Spinal cord (tissue), 10 donors: ENCODE measurements around the gene CDH18. TPM values are rescaled to one million over a fixed set of nuclear protein-coding genes. Genes with fewer than 3 reads are reported as not detected.

Source experiments
- DNase-seq, 6 donors: peaks; one replicate each; pipeline versions ENCODE4 v3.0.0 to v3.0.0-alpha.2; 2013 to 2015; ENCODE audit warnings: low spot score in 6 of 6, low read depth in 4 of 6
- H3K27ac ChIP-seq: one replicate; pipeline ENCODE4 v1.5.1; 2013; ENCODE audit warnings: low read depth, low read length, control low read depth
- H3K27me3 ChIP-seq: one replicate; pipeline ENCODE4 v1.6.1; 2013; ENCODE audit warnings: low read length; ENCODE audit not compliant: control insufficient read depth, insufficient read depth
- H3K36me3 ChIP-seq: one replicate; pipeline ENCODE4 v1.6.1; 2013; ENCODE audit warnings: low read length; ENCODE audit not compliant: control insufficient read depth, insufficient read depth
- H3K4me1 ChIP-seq: one replicate; pipeline ENCODE4 v1.6.1; 2013; ENCODE audit warnings: low read length; ENCODE audit not compliant: control insufficient read depth, insufficient read depth
- H3K4me3 ChIP-seq: one replicate; pipeline ENCODE4 v1.5.1; 2013; ENCODE audit warnings: low read depth, low read length, control low read depth
- H3K9me3 ChIP-seq: one replicate; pipeline ENCODE4 v1.6.1; 2013; ENCODE audit warnings: low read length; ENCODE audit not compliant: control insufficient read depth, insufficient read depth
- WGBS: methylation state at CpG from one replicate; pipeline ENCODE4 v1.1.5; 2013; ENCODE audit warnings: missing lambda C conversion rate; ENCODE audit not compliant: insufficient coverage; 5-methylcytosine and 5-hydroxymethylcytosine counted together
- polyA plus RNA-seq, 2 donors: library from polyadenylated mRNA; unstranded; fragments of 120-200 nt; gene quantifications; one replicate each; pipeline ENCODE4 v1.2.1, GENCODE V29; 2013; ENCODE audit not compliant: insufficient read length in 2 of 2
- total RNA-seq, 2 donors: library from RNA; depleted of rRNA in 1 of 2; stranded (reverse); fragments of 120-200 nt in 1 of 2; fragments of >200 nt in 1 of 2; gene quantifications; one replicate each; pipeline versions ENCODE4 v1.2.3 to v1.2.4, GENCODE V29; 2013 to 2014
- donor health status: healthy.

Gene CDH18
- total and polyA plus RNA-seq, 4 donors: 22.1 to 90.3 (median 25.4) TPM

DNA sequence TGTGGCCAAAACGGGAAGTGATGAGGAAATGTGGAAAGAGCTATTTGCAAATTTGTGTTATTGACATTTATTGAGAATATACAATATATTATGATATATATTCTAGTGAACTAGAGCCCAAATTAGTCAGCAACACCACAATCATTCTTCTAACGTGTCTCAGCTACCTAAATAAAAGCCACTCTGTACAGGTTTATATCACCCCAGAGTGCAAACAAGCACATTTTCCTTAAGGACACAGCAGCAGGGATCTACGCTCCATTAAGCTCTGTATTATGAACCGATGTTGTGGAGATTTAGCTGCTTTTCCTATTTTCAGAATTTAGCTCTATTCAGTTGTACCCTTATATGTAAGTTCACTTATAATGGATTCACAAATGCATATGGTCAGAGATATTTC, 77.9 kb downstream of the CDH18 start:
- Histone ChIP-seq H3K4me1 (no peaks in the 10 kb centered on the region), H3K27me3 (no peaks in the 10 kb centered on the region), H3K4me3 (no peak overlapping the region), H3K9me3 (no peaks in the 10 kb centered on the region), H3K36me3 (no peaks in the 10 kb centered on the region), H3K27ac (no peak overlapping the region)
- peak in 1 of 6 donors; percentile 62 for DNase-seq
- no CpG with 5 or more reads among the region's 4 CpGs for WGBS

DNA sequence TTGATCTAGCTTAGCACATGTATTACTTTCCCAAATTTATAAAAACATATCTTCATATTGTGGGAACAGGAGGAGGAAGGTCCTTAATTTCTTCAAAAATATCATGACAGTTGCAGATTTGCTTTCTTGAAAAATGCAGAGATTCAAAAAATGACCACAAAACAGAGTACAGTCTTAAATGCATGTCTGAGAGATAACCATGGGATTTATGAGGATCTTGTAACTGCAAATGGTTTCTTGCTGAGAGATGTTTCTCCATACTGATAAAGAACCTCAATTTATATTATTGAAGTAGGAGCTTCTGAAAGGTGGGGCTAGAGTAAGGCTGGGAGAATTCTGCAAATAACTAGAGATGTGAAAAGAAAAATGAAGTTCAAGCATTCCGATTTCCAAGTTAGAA, 83.2 kb downstream of the CDH18 start:
- Histone ChIP-seq H3K36me3 (no peaks in the 10 kb centered on the region), H3K27ac (no peak overlapping the region), H3K27me3 (no peaks in the 10 kb centered on the region), H3K4me1 (no peaks in the 10 kb centered on the region), H3K4me3 (no peak overlapping the region), H3K9me3 (no peaks in the 10 kb centered on the region)
- WGBS: no CpG with 5 or more reads among the region's 1 CpG
- peak in 1 of 6 donors; percentile 30 for DNase-seq

DNA sequence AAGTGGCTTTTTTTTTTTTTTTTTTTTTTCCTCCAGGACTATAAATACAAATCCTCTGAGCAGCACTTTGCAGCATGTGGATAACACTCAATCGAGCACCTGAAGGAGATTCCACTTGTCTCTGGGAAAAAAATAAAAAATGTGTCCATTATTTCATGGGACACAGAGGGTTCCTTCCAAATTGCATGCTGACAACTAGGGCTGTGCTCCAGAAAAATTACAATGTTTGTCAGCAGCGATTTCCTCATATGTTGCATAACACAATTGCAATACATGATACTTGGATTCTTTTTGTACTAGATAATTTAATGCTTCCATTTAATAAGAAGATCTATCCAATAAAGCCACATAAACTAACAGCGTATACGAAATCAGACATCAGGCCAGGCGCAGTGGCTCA, 84.4 kb downstream of the CDH18 start:
- Histone ChIP-seq H3K36me3 (no peaks in the 10 kb centered on the region), H3K4me1 (no peaks in the 10 kb centered on the region), H3K27me3 (no peaks in the 10 kb centered on the region), H3K27ac (no peak overlapping the region), H3K9me3 (no peaks in the 10 kb centered on the region), H3K4me3 (no peak overlapping the region)
- no CpG with 5 or more reads among the region's 5 CpGs for WGBS
- no peak for DNase-seq

DNA sequence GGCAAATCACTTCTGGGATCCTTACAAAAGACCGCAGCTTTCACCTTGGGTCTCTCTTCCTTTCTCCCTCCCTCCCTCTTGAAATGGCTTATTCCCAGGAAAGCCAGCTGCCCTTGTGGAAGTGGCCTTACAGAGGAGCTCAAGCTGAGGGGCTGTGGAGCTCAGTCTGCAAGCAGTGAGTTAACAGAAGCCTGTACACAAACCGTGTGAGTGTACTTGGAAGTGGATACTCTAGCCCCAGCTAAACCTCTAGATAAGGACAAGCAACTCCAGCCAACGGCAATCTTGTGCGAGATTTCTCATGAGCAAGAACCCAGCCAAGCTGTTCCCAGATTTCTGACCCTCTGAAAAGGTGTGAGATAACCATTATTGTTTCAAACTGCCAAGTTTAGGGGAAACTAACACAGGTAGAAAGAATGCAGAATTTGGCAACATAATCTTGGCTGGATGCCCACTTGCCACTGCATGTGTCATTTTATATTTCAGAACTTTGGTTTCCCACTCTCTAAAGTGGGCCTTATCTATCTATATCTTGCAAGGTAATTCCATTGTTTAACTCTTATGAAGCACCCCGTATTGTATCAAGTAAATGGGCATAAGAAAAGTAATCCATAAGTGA, 85.6 kb downstream of the CDH18 start:
- H3K9me3 ChIP-seq: no peaks in the 10 kb centered on the region
- H3K4me3 ChIP-seq: no peak overlapping the region
- no peaks in the 10 kb centered on the region for H3K36me3 ChIP-seq
- no peaks in the 10 kb centered on the region for H3K4me1 ChIP-seq
- 83% methylated on average over 3 of the region's 5 CpGs for WGBS
- no peaks in the 10 kb centered on the region for H3K27me3 ChIP-seq
- DNase-seq: no peak
- no peak overlapping the region for H3K27ac ChIP-seq

DNA sequence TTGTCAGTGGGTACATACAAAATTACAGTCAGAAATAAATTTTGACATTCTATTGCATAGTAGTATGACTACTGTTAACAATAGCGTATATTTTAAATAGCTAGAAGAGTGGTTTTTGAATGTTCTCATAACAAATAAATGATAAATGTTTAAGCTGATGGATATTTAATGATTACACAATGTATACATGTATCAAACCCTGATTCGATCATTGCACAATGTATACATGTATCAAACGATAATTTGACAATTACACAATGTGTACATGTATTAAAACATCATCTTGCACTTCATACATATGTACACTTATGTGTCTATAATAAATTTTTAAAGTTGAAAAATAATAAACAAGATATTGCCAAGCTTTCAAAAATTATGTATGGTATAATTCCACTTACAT, 87.7 kb downstream of the CDH18 start:
- Histone ChIP-seq H3K9me3 (no peaks in the 10 kb centered on the region), H3K36me3 (no peaks in the 10 kb centered on the region), H3K27ac (no peak overlapping the region), H3K4me3 (no peak overlapping the region), H3K4me1 (no peaks in the 10 kb centered on the region), H3K27me3 (no peaks in the 10 kb centered on the region)
- no CpG with 5 or more reads among the region's 3 CpGs for WGBS
- DNase-seq: no peak

DNA sequence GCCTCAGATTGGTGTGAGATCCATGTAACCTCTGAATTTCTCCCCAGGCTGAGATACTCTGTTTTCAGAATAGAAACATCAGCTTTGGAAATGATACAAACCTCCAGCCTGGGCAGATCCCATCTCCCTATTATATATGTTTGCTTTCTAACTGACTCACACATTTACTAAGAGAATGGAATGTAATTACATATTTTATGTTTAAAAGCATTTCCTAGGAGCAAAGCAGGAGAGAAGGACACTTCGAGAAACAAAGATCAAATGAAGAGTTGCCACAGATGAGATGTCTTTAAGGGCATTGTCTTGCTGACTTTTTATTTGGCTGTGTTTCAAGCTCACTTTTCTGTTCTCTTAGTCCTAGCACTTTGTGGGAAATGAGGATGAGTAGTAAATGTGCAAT, 96.3 kb downstream of the CDH18 start:
- no peaks in the 10 kb centered on the region for H3K9me3 ChIP-seq
- H3K27ac ChIP-seq: no peak overlapping the region
- 100% methylated on average over 1 of the region's 1 CpG for WGBS
- H3K4me3 ChIP-seq: no peak overlapping the region
- no peaks in the 10 kb centered on the region for H3K4me1 ChIP-seq
- no peaks in the 10 kb centered on the region for H3K36me3 ChIP-seq
- H3K27me3 ChIP-seq: no peaks in the 10 kb centered on the region
- no peak for DNase-seq

DNA sequence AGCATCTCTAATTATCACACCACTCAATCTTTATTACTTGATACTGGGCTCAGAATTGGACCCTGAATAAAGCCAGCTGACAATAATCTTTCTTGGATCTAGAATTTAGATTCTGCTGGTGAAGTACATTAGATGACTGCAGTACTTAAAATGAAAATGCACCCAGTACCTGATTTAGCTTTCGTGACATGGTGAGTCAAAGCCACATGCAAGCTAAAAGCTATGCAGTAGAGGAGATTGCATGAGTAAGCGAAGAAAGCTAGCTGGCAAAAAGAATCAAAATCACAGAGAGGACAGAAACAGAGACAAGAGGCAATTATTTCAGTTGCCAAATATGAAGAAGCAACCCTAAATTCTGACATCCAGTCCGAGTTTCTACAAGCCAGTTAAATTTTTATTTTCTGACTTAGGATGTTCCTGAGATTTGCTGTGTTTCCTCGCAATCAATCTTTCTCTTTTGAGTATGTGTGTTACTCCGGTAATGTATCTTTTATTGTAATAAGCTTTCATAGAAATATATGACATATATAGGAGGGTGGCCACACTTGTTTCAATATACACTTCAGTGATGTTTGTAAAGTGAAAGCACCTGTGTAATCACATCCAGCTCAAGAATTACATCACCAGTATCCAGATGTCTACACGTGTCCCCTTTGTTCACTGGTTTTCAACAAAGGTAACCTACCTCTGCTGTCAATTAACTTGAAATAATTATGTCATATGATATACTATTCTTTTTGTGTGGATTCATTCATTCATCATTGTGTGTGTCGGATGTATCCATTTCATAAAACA, 101.7 kb downstream of the CDH18 start:
- no peaks in the 10 kb centered on the region for H3K27me3 ChIP-seq
- no peak overlapping the region for H3K27ac ChIP-seq
- H3K4me1 ChIP-seq: no peaks in the 10 kb centered on the region
- no peaks in the 10 kb centered on the region for H3K9me3 ChIP-seq
- 86% methylated on average over 2 of the region's 7 CpGs for WGBS
- H3K36me3 ChIP-seq: no peaks in the 10 kb centered on the region
- DNase-seq: peak in 1 of 6 donors; percentile 11
- H3K4me3 ChIP-seq: no peak overlapping the region

DNA sequence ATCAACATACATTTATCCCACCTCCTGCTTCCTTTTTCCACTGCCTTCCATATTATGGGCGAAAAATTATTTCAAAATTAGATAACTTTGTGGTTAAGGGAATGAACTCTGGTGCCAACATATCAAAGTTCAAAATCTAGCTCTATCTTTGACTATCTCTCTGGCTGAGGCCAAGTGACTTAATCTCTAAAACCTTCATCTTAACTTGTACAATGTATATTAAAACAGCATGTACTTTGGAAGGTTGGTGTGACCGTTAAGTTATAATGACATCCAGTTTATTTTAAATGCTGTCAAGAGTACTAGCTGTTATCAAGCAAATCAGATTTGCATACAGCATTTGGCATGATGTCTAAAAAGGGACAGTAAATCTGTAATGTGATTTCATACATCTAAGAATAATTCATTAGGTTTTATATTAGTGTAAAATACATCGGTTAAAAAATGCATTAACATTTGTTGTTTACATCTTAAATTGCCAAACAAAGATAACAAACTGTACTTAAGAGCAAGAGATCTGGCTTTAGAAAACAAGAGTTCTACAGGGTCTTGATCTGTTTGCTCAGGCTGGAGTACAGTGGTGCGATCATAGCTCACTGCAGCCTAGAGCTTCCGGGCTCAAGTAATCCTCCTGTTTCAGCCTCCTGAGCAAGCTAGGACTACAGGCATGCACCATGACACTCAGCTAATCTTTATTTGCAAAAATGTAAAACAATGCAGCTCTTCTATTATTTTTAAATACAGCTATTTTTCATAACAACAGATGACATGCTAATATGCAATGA, 102.8 kb downstream of the CDH18 start:
- no peaks in the 10 kb centered on the region for H3K4me1 ChIP-seq
- WGBS: 95% methylated on average over 2 of the region's 5 CpGs
- no peaks in the 10 kb centered on the region for H3K36me3 ChIP-seq
- no peaks in the 10 kb centered on the region for H3K27me3 ChIP-seq
- no peak overlapping the region for H3K27ac ChIP-seq
- DNase-seq: peak in 1 of 6 donors; percentile 10
- no peaks in the 10 kb centered on the region for H3K9me3 ChIP-seq
- H3K4me3 ChIP-seq: no peak overlapping the region

DNA sequence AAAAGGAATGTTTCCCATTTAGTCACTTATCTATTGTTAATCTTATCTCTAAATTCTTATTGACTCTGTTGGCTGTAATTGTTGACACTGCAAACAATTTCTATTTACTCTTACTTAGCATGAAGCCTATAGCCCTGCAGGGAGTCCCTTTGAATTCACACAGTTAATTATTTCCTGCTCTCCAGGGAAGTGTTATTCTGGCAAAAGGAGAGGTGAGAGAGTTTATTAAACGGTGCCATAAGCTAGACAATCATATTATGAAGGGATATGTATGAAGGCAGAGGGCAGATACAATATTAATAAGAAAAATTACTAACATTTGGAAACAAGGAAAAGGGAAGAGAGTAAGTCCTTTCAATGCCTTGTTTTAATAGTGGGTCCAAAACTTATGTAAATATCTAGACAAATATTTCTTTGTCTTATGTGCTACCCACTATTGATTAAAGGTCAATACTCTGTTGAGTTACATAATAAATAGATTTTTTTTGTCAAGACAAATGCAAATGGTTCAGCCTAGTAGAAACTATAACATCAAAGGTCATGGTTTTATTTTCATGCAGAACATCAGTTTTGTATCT, 107.1 kb downstream of the CDH18 start:
- no CpG with 5 or more reads among the region's 1 CpG for WGBS
- Histone ChIP-seq H3K36me3 (no peaks in the 10 kb centered on the region), H3K9me3 (no peaks in the 10 kb centered on the region), H3K4me1 (no peaks in the 10 kb centered on the region), H3K27ac (no peak overlapping the region), H3K27me3 (no peaks in the 10 kb centered on the region), H3K4me3 (no peak overlapping the region)
- DNase-seq: peak in 5 of 6 donors; percentile 7 to 90 (median 29)
